Femur (tissue), 1 donor: Measurements from ENCODE around the gene RTRAF.

ENCODE experiments used
- DNase-seq: peaks from one replicate; pipeline ENCODE4 v3.0.0-alpha.2; 2017

The RTRAF gene

GRCh38 chr14:51996148-51996746 is 6.9 kb downstream of the RTRAF start:
- no peak for DNase-seq

DNA sequence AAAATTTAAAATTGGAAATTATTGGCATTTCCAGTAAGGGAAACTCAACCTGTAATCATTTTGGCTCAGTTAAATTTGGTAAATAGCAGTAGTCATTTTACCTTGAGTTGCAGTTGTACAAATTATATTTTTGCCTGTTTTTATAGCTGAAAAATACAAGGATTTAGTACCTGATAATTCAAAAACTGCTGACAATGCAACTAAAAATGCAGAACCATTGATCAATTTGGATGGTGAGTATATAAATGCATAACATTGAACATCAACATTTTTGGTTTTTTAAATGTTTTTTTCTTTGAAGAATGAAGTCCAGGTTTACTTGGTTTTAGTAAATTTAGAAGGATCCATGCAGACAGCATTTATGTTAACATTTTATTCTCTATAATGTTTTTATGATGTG is 9.0 kb downstream of the RTRAF start:
- no peak for DNase-seq

GRCh38 chr14:51999084-51999483 is 9.7 kb downstream of the RTRAF start:
- DNase-seq = no peak

DNA sequence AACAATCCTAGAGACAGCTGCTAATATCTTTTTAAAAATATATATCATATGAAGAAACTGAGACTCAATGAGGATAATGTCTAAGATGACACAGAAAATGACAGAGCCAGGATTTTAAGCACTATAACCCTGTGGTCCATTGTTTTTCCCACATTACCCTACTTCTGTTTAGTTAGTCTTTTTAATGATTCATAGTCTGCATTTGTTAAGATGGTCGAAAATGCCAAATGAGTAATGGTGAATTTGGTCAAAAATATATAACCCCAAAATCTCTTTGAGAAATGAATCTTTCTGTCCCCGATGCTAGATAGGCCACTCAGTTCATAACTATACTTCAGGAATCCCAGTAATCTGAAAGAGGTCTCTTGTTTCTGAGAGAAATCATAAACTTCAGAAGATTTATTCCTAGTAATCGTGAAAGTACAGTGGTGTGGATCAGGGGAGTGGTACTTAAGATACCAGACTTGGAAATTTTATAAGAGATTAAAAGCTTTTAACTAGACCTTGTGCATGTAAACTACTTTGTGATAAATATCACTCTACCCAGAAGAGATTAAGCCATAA is 10.8 kb downstream of the RTRAF start:
- no peak for DNase-seq

GRCh38 chr14:52000696-52001095 is 11.3 kb downstream of the RTRAF start:
- no peak for DNase-seq

- DNase-seq = no peak
These were observed 13.2 kb downstream of the RTRAF start for GRCh38 chr14:52002542-52002941.

GRCh38 chr14:52003324-52003723 is 14.0 kb downstream of the RTRAF start:
- DNase-seq = no peak

DNA sequence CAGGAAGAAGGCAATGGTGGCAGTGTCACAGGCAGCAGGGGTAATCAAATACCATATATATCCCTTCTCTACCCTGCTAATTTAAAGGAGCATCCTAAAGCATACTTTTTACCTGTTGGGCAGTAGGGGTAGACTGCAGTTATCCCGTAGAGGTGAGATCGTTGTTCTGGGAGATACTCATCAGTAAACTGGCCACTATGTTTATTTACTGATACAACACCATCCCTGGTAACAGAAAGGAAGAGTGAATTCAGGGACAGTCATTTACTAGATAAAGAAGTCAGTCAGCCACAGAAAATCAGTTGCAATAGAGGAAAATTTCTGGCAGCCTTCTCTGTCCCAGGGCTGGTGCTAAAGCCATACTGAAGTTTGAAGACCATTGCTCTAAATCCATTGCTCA is 16.3 kb downstream of the RTRAF start:
- no peak for DNase-seq

DNA sequence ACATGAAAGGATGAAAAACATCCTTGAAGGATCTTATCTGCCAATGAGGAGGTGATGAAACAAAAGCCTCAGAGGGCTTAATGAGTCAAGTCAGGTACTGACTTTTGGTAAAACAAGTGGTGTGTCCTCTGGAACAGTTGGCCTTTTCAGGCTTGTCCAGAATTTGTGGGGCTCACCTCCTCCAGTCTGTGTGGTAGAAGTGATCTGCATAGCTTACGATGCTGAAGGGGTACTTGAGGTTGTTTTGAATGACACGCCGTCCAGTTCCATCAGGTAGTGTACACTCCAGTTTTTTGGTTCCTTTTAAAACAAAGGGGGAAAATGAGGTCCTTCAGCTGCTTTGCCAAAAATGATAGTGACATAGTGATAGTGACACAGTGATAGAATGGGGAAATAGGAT is 17.0 kb downstream of the RTRAF start:
- DNase-seq = no peak

GRCh38 chr14:52007211-52007610 is 17.9 kb downstream of the RTRAF start:
- DNase-seq = no peak

GRCh38 chr14:52007637-52008036 is 18.3 kb downstream of the RTRAF start:
- no peak for DNase-seq

GRCh38 chr14:52008136-52008535 is 18.8 kb downstream of the RTRAF start:
- no peak for DNase-seq

DNA sequence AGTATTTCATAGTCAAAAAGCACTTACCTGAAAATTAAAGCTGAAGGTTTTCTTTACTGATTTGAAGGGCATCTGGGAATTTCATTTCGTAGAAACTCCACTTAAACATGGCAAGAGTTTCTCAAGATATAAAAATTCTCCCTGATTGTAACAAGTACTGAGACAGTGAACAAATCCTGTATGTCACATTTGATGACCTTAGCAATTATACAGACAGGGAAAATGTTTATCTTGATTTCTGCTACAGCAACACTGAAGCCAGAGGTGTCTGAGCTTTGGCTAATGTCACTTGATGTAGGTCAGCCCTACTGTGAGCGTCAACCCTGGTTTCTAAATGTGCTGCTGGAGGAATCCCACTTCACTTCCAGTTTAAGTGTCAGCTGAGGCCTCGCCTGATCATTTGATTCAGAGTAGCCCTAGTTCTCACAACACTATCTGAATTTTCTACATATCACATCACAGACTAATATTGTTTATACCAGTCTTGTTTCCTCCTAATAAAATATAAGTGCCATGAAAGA is 20.9 kb downstream of the RTRAF start:
- DNase-seq = no peak

DNA sequence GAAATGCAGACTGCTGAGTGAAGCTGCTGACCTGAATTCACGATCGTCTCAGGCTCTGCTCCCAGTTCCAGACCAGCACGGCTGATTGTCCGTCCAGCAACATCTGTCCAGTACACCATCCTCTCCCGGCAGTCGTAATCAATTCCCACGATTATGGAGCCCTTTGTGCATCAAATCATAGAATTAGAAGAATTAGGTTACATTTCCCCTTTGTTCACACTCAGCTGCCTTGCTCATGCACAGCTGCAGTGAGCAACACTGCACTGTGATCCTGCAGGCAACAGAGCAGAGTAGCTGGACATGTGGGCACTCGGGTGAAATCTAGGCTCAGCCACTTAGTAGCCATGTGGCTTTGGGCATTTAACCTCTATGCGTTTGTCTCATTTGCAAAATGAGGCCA is 22.2 kb downstream of the RTRAF start:
- DNase-seq = no peak

- DNase-seq = no peak
These were observed 23.3 kb downstream of the RTRAF start for GRCh38 chr14:52012635-52013034.

DNA sequence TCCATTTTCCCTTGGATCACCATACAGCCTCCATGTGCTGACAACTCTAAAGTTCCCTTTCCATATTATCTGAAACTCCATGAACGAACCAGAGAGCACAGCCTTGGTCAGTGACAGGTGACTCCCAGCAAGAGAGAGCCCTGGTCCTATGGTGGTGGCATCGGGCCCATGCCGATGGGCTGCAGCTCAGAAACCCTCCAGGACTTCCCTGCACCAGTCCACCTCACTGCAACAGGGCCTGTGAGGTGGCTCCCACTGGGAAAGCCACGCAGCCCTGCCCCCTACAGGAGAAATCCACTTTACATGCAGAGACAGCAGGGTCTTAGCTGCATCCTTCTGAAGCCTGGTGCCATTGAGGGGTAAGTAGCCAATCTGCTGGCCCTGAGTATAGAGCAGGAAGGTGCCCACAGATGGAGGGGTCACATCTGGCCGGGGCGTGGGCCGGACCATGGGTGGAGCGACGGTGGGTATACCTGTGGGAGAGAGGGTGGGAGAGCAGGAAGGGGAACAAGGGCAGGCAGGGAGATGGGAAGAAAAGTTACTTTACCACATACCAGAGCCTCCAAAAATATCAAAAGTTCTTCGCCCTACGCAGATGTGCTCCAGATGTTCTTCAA is 24.7 kb downstream of the RTRAF start:
- no peak for DNase-seq

- DNase-seq = no peak
These were observed 25.4 kb downstream of the RTRAF start for GRCh38 chr14:52014601-52015267.

DNA sequence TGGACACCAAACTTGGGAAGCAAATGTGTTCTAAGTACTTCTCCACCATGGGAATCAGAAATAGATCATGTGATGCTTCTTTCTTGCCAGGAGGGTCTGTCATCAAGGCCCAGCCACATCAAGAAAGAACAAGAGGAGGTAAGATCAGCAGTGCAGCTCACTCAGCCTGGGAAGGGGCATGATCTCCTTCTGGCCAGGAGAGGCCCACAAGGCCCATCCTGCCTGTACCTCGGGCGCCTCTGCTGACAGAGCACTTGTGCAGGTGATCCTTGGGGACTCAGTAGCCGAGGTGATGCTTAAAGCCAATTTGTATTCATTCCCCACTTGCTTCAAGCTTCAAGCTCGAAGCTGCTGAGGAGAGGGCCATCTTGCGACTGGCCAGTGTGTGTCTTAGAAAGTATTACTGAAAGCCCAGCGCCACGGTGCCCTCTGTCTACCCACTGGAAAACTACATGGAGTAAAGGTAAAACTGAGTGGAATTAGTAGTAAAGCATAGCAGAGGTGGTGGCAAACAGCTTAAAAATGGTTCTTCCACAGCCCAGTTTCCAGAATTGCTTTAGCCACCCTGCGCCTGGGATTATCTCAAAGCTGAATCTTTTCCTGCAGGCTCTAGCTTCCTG is 26.2 kb downstream of the RTRAF start:
- DNase-seq = no peak

- no peak for DNase-seq
These were observed 28.9 kb downstream of the RTRAF start for GRCh38 chr14:52018252-52018651.

DNA sequence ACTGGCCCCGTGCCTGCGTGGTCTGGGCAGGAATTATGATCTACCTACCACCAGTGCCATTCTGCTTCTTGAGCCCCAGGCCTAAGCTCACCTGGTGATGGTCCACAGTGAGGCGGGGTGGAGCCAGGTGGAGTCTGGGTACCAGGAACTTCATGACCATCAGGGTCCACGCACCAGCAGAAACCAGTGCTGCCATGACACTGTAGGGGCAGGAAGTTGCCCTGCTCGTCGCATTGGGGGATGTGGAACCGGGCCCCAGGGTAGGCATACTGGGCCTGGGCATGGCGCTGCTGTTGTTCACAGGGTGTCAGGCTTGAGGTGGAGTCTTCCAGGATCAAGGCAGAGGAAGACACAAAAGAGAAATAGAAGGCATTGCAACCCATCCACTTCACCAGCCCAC is 29.6 kb downstream of the RTRAF start:
- no peak for DNase-seq

- DNase-seq = no peak
These were observed 30.9 kb downstream of the RTRAF start for GRCh38 chr14:52020161-52020714.

DNA sequence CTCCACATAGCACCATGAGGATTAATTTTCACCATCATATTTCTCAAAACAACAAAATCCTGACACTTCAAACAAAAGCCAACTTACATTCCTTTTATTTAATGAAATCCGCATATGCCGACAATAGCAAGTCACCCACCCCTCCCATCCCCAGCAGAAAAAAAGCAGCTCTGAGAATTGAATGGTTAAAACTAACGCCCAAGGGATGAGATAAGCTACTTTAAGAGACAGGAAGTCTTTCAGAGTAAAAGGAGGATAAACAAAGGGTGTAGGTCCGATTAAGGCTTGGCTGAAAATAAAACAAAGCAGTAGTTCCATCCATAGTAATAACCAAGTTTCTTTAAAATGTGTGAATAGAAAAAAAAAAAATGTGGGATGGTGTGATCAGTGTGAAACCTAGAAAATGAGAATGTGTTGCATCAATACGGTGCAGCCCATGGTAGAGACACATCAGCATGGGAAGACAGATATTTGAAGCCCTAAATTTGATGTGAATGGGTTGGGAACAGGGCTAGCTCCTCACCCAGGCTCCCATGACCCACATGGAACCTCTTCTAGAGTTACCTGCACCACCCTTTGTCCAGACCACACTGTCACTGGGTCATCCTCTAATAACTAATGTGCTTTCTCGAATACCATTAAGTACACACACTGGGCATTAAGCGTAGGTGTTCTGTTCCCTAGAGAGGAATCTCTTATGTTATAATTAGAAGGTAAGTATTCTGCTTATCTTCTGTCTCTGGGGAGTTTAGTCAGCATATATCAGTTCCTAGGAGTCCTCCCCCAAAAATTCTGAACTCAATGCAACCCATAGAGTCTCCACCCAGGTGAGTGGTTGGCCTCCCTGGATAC is 31.7 kb downstream of the RTRAF start:
- no peak for DNase-seq
